IPS DF 4.7 (cell line): ENCODE measurements around the gene ATRAID.

Experiments
- DNase-seq: peaks from one replicate; pipeline ENCODE4 v3.0.0-alpha.2; 2013; ENCODE audit warnings: low spot score; ENCODE audit errors: extremely low read depth

Gene ATRAID

GRCh38 chr2:27219091-27219490 lies 7.2 kb downstream of the ATRAID start:
- DNase-seq = no peak

DNA sequence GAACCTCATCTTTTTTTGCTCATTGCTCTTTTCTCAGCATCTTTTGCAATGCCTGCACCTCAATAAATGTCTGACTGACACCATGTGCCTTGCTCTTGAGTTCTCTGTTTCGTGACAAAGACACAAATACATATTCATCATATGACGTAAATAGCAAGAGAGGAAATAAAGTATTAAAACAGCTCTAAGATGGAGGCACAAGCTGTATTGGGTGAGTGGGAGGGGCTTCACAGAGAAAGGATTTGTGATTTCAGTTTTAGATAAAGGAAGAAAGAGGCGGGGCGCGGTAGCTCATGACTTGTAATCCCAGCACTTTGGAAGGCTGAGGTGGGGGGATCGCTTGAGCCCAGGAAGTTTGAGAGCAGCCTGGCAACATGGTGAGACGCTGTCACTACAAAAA lies 8.2 kb downstream of the ATRAID start:
- no peak for DNase-seq

DNA sequence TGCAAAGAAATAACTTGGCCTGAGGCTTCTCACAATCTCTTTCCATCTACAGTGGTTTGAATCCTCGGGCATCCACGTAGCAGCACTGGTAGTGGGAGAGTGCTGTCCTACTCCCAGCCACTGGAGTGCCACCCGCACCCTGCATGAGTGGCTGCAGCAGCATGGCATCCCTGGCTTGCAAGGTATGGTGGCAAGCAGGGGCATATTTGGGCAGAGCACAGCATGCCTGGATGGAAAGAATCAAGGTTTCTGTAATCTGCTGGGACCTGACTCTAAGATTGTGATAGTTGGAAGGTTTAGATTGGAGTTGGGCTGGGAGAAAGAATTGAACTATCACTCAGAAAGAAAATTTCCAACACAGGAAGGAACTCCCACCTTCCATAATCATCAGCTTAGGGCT lies 9.3 kb downstream of the ATRAID start:
- DNase-seq = no peak

DNA sequence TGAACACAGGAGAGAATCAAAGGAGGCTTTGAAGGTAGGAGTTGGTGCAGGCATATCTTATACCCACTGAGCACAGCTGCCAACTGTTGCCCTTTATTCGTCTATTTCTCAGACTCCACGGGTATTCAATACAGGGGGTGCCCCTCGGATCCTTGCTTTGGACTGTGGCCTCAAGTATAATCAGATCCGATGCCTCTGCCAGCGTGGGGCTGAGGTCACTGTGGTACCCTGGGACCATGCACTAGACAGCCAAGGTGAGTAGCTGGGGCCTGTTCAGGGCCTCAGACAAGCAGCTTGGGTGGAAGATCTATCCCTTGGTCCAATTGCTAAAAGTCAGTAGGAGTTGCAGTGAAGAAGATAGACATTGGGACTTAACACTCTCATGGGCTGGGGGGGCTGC lies 10.6 kb downstream of the ATRAID start:
- DNase-seq = no peak

- no peak for DNase-seq
Observed at GRCh38 chr2:27223416-27223815, 11.6 kb downstream of the ATRAID start.

DNA sequence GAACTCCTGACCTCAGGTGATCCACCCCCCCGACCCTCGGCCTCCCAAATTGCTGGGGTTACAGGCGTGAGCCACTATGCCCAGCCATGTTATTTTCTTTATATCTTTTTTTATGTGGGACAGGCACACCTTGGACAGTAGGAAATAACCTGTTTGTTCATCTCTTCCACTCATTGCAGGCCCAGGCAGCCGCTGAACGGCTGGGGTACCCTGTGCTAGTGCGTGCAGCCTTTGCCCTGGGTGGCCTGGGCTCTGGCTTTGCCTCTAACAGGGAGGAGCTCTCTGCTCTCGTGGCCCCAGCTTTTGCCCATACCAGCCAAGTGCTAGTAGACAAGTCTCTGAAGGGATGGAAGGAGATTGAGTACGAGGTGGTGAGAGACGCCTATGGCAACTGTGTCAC lies 13.7 kb downstream of the ATRAID start:
- no peak for DNase-seq

DNA sequence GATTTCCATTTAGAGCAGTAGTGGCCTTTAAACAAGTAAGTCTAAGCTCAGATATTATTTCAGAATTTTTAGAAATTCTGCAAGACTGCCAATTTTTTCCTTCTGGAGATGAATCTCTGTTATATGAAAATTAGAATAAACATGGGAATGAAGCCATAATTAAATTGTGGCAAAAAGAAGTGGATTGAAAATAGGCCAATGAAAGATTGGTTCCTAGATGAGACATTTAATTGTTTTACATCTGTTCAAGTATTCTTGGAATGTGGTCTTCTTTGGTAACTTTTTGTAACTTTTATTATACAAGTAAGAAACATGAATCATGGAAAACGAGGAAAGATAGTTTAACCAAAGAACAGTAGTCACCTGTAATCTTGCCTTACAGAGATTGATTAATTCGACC lies 15.7 kb downstream of the ATRAID start:
- DNase-seq = no peak

- DNase-seq = no peak
Observed at GRCh38 chr2:27231921-27232320, 20.1 kb downstream of the ATRAID start.

DNA sequence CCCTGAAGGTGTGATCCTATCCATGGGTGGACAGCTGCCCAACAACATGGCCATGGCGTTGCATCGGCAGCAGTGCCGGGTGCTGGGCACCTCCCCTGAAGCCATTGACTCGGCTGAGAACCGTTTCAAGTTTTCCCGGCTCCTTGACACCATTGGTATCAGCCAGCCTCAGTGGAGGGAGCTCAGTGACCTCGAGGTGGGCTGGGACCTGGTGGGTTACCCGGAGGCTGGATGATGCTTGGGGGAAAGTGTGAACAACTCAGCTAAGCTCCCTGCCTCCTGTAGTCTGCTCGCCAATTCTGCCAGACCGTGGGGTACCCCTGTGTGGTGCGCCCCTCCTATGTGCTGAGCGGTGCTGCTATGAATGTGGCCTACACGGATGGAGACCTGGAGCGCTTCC lies 21.5 kb downstream of the ATRAID start:
- DNase-seq = no peak

DNA sequence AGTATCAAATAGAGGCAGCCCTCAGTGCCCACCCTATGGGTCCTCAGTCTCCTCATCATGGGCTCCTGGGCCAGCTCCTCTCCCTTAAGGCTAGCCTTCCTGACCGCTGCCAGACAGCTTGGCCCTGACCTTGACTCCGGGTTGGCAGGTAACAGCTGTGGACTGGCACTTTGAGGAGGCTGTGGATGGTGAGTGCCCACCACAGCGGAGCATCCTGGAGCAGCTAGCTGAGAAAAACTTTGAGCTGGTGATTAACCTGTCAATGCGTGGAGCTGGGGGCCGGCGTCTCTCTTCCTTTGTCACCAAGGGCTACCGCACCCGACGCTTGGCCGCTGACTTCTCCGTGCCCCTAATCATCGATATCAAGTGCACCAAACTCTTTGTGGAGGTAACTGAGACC lies 24.3 kb downstream of the ATRAID start:
- DNase-seq = no peak

DNA sequence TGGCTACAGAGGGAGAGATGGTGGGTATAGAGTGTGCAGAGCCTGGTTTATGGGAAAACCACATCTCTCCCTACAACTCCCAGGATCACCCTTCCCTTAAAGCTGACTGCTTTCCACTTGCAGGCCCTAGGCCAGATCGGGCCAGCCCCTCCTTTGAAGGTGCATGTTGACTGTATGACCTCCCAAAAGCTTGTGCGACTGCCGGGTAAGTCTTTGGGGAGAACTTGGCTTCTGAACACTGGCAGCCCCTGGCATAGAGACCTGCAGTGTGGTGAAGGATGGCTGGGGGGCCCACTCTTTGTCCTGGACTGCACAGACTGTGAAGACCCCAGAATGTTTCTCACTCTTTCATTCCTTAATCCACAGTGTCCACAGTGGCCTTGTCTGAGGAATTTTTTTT lies 24.8 kb downstream of the ATRAID start:
- DNase-seq = no peak

- DNase-seq = no peak
Observed at GRCh38 chr2:27237341-27237945, 25.6 kb downstream of the ATRAID start.

DNA sequence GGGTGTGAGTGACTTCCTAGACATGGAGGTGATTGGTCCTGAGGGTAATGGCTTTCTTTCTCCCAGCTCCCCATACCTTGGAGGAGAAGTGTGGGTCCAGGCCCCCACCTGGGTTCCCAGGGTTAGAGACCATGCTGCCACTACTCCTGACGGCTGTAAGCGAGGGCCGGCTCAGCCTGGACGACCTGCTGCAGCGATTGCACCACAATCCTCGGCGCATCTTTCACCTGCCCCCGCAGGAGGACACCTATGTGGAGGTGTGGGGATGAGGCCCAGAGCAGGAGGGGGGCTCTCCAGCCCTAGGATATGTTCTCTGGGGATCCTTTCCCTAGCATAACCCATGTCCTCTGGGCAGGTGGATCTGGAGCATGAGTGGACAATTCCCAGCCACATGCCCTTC lies 27.1 kb downstream of the ATRAID start:
- no peak for DNase-seq

DNA sequence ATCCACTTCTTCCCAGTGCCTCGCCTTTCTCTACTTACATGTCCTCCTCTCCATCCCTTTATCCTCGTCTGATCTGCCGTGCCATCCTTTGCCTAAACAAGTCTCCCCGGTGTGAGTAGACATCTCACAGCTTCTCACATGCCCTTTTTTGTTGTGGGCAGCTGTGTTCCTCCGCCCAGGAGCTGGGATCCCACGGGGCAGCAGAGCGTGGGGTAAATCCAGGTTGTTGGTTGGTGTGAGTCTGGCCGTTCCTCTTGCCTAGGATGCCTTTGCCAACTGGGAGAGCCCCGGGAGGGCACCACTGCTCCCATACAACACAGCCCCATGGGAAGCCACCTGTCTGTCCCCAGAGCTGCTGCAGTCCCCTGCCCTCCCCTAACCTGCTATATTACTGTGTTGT lies 28.6 kb downstream of the ATRAID start:
- no peak for DNase-seq

GRCh38 chr2:27241761-27242613 lies 30.1 kb downstream of the ATRAID start:
- no peak for DNase-seq

GRCh38 chr2:27242614-27242951 lies 30.7 kb downstream of the ATRAID start:
- no peak for DNase-seq

DNA sequence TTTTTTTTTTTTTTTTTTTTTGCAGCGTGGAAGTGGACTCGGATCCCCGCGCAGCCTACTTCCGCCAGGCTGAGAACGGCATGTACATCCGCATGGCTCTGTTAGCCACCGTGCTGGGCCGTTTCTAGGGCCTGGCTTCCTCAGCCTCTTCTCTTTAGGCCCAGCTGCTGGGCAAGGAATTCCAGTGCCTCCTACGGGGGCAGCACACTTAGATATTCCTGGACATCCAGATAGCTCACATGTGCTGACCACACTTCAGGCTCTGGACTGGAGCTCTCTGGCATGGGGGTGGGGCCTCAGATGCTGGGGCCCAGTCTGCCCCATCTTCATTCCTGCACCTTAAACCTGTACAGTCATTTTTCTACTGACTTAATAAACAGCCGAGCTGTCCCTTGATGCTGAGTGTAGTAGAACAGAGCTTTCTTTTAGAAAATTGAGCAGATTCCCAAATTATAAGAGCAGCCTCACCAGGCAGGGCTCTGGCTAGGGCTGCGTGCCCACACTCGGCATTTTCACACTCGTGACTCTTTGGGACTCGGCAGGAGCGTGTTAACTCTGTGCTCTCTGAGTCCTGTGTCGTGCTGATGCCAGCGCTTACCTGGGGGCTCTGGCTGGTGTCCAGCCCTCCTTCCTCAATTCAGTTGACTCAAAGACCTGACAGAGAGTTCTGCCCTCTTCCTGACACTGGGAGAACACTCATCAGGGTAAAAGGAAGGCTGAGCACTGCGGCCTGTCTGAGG lies 31.7 kb downstream of the ATRAID start:
- DNase-seq = no peak

DNA sequence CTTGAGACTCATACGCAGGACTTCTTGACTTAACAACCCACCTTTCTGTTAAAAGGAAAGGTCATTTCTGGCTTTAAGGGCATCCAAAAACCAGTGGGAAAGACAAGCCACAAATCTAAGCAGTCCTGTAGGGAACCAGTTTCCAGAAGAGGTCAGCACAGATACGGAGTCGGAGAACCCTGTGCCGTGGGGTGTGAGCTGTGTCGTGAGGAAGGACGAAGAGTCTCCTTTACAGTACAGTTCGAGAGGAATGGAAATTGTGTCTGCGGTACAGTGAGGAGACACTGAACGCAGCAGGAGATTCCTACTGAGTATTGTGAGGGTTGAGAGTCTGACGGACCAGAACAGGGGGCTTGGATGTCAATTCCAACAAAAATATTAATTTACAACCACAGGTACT lies 33.3 kb downstream of the ATRAID start:
- DNase-seq = no peak

DNA sequence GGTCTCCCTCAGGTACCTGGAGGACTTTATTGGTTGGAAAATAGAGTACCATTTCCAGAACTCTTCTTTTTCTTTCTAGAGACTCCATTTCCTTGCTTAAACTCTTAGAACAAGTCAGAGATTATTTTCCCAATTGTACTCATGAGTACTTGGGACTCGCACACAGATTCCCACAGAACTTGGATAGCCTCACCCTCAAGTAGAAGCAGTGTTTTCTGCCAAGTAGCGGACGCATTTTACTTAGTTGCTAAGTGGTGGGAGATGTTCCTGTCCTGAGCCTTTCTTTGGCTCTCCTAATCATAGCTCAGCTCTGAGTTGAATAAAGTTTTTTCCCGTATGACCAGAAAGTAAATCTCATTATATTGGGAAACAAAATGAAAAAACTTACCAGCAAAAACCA lies 33.8 kb downstream of the ATRAID start:
- DNase-seq = no peak

DNA sequence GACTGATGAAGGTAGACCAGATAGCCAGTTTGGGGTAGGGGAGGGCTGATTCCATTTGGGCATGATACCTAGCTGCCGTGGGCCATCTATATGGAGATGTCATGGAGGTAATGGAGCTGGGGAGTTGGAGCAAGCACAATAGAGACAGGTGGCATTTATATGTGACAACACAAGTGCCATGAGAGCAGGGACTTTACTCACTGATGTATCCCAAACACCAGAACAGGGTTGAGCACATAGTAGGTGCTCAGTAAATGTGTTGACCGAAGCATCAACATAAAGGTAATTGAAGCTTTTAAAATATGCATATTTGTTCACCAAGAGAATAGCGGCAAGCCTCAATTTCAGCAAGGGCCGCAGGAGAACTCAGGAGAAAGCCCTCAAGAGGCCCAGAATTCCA lies 36.1 kb downstream of the ATRAID start:
- DNase-seq = no peak

- no peak for DNase-seq
Observed at GRCh38 chr2:27249159-27249890, 37.5 kb downstream of the ATRAID start.
